ENCODE data around the gene SCFD2.
"Not testable (repeated sequence)": the region's sequence is repeated elsewhere in the genome, so short reads cannot be mapped to it uniquely, and the experiment has no call there.

Gene SCFD2

DNA sequence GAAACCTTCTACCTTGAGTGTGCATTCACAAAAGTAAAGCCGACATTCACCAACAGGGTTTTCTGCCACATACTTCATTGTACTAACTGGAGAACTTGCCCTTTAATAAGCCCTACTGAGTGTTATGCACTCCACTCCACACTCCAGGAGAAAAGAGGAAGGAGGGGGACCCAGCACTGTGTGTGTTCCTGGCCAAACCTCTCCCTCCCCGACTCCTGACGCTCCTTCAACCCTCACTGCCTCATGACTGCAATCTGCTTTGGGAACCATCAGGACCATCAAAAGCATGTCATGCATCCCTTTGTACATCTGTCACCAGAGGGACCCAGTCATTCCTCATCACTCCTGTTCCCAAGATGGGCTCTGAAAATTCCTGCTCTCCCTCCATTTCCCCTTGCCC, 360.1 kb downstream of the SCFD2 start:
- DNase-seq: no peak

GRCh38 chr4:53005149-53005546, 360.7 kb downstream of the SCFD2 start:
- DNase-seq: no peak

DNA sequence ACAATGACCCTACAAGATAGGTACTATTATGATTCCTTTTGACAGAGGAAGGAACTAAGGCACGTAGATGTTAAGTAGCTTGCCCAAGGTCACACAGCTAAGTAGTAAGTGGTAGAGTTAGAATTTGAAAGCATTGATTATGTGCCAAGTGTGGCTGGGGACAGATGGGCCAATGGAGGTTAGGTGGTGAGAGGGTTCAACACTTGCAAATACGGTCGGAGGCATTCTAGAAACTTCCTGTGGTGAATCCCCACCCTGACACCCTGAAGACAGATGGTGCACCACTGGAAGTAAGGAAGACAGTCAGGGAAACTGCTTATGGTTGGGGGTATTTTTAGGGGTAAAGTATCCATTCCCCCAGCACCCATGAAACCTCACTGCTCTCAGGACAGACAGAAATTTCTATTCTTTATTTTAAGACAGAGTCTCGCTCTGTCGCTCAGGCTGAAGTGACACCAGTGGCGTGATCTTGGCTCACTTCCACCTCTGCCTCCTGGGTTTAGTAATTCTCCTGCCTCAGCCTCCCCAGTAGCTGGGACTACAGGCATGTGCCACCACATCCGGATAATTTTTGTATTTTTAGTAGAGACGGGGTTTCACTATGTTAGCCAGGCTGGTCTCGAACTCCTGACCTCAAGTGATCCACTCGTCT, 361.2 kb downstream of the SCFD2 start:
- DNase-seq: no peak

DNA sequence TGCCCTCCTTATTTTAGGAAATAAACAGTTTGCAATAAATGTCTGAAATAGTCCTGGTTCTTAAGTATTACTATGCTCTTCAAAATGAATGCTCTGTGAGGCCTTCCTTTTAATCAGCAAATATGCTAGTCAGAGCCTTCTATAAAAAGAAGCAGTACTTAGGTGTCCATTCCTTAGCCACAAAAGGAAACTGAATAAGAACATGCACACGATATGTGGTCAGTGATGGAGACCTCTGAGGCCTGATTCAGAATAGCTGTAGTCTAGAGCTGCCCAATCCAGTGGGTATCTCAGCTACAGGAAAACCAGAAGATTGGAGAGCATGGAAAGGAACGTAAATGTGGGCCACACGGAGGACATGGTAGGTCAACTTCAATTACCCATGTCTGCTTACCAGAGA, 361.9 kb downstream of the SCFD2 start:
- no peak for DNase-seq

- no peak for DNase-seq
Observed at GRCh38 chr4:53000560-53000959, 365.3 kb downstream of the SCFD2 start.

DNA sequence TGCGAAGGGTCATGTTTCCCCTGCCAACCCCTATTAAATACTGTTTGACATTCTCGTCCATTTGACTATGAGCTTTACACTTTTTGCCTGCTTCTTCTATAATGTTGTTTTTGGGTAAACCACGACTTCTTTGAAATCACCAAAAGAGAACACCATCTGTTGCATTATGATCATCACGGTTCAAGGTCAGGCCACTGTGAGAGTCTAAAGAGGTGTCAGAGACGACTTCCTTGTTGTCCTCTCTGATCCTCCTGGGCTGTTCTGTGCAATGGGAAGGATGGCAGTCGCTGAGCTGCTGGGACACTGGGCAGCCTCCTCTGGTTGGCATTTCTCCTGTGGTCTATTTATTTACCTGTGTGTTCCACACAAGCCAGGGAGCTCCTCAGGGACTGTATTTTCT, 366.2 kb downstream of the SCFD2 start:
- no peak for DNase-seq

DNA sequence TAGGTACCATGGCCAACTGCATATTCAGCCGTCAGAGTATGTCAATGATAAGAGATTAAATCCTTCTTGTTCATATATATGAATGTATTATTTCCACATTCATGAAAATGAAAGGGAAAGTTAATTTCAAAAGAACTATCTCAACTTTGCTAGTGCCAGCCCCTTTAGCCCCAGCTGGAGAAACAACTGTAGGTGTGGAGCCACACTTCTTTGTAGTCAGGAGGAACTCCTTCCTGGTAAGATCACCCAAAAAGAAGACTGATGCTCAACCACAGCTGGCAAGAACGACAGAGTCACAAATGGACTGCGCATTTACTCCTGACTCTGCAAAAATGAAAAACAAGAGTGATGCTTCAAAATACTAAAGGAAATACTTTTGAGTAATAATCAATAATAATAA, 367.4 kb downstream of the SCFD2 start:
- no peak for DNase-seq

DNA sequence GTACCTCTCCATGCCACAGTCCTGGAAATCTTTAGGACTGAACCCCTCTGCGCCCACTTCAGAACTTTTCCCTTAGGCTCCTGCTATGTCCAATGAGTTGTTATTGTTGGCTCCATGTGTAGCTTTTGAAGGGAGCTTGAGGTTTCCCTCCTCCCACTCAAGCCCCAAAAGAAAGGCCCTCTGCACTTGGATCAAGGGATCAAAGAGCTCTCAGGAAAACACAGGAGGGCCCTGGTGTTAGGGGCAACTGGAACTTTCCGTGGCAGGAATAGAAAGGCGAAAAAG, 368.8 kb downstream of the SCFD2 start:
- DNase-seq: no peak

DNA sequence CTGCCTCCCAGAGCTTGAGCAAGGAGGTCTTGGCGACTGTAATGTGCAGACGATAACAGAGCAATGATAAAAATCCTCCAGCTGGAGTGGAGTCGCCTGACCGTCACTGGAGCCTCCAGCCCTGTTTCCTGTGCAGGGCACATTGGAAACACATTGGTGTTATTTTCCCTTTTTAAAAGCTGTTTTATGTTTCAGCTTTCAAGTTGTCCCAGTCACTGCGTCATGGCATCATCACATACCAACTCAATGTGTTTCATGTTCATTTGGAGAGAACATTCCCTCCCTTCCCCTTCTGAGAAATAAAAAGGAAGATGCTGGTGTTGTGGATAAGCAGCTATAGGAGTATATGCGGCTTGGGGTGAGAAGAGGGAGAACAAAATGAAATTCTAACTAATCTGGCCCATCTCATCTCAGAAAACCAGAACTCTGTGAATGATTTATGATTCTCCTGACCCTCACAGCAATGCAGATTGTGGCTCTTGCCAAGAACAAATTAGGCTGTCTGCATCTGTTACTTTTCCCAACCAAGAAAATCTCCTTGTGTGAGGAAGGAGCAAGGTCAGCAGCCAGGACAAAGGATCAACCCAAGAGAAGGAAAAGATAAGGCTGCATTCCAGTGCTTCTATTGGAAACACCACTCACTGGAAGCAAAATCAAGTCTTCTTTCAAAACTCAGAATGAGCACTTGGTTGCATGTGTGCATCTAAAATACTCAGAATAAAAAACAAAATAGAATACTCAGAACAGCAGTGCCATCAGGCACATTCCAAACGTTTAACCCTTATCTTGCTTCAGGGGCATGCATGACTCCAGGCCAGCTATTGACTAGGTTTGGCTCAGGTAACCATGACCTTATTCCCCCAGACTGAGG, 369.4 kb downstream of the SCFD2 start:
- DNase-seq: no peak

DNA sequence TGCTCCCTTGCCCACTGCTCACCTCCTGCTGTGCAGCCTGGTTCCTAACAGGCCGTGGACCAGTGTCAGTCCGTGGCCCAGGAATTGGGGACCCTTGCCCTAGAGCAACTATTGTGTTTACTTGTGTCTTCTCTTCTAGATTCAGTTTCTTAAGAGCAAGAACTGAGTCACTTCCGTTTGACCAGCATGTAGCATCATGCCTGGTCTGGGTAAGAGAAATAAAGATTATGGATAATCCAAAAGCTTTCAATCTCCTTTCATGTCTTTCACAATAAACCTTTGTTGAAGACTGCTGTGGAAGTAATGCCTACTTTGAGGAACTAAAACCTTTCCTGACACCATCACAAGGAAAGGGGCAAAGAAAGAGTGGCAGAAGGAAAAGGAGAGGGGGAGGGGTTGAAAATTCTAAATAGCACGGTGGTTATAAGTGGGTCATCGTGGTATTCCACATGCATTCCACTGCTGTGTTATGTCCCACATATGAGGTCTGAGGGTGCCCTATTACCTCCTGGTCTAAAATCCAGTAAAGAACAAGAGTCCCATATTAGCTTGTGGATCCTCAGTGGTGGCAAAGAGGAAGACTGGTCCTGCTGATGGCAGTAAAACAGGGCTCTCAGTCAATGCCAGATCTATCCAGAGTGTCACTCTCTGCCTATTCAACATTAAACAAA, 370.4 kb downstream of the SCFD2 start:
- no peak for DNase-seq

DNA sequence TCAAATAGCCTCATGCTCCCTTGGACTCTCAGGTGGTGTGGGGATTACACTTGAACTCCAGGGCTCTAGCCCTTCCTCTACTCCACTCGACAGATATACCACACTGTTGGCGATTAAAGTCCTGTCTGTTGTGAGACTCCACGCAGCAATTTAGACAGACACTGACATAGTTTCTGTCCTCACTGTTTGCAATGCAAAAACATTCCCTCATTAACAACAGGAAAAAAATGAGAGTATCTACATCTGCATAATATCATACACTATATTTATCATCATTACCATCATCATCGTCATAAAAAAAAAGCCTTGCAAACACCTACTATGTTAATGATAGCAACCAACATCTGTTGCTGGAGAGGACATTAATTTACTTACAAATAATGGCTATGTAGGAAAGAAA, 371.3 kb downstream of the SCFD2 start:
- no peak for DNase-seq

DNA sequence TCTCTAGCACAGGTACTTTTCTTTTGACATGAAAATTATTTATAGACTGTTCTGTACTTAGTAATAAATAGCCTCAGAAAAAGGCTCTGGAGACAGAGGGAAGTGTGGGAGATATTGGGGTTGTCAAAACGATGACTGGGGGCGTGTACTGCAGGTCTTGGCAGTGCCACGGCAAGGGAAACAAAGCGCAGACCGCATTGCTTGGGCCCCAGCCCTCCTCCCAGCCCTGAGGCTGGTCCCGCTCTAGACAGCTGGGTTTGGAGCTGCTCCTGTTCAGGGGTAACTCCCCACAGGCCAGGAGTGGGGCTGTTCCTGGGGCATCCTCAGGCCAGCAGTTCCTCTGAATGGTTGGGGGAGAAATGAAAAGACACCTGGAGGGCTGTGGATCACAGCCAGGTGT, 372.1 kb downstream of the SCFD2 start:
- no peak for DNase-seq

DNA sequence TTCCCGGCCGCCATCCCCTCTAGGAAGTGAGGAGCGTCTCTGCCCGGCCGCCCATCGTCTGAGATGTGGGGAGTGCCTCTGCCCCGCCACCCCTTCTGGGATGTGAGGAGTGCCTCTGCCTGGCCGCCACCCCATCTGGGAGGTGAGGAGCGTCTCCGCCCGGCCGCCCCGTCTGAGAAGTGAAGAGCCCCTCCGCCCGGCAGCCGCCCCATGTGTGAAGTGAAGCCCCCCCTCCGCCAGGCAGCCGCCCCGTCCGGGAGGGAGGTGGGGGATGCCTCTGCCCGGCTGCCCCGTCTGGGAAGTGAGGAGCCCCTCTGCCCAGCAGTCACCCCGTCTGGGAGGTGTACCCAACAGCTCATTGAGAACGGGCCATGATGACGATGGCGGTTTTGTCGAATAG, 373.3 kb downstream of the SCFD2 start:
- not testable (repeated sequence) for DNase-seq

DNA sequence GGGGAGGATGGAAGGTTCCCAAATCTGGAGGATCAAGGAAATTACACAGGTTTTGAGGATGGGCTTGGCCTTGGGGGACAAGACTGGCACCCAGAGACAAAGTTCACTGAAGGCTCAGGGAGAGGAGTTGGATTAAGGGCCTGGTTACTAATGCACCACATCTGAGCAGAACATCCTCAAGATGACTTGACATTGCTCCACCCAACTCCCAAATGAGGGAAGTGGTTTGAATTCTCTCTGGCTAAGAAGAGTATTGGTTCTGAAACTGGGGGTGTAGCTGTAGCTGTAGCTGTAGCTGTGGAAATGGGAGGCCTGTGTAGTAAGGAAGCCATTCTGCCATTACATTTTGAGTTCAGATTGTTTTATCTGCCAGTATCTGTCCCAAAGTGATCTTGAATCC, 374.4 kb downstream of the SCFD2 start:
- DNase-seq: no peak

- no peak for DNase-seq
Observed at GRCh38 chr4:52990706-52991105, 375.2 kb downstream of the SCFD2 start.

DNA sequence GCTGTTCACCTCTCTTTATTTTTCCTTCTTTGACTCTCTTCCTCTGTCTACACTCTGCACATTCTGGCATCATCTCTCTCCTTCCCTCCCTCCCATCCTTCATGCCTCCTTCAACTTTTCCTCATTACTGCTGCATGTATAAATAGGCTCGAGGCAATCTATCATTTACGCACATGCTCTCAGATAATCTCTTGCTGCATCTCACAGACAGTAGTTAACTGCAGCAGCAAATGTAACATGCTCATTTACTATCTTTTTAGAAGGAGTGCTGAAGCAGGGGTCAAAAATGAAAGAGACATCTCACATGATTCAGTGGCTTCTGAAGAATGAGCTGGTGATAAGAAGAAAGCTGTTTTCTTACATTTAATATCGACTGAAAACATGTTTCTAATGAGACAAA, 376.0 kb downstream of the SCFD2 start:
- no peak for DNase-seq

- DNase-seq: no peak
Observed at GRCh38 chr4:52987392-52988056, 378.3 kb downstream of the SCFD2 start.

DNA sequence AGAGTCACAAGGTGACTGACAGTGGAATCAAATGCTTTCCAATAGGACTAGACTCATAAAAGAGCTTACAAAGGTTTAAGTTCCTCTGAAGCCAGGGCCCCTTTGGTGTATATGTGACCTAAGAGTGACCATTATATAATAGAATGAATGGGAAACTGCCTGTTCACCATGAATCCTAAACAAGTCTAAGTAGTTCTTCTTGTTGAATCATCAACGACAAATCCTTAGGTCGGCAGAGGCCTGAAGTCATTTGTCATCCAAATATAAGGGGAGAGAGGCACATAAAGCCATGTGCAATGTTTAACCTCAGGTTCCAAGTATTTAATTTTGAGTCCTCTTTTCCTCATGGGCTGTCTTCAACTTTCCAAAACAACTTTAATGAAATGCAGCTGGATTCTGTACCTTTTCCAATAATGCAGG, 381.4 kb downstream of the SCFD2 start:
- DNase-seq: no peak

DNA sequence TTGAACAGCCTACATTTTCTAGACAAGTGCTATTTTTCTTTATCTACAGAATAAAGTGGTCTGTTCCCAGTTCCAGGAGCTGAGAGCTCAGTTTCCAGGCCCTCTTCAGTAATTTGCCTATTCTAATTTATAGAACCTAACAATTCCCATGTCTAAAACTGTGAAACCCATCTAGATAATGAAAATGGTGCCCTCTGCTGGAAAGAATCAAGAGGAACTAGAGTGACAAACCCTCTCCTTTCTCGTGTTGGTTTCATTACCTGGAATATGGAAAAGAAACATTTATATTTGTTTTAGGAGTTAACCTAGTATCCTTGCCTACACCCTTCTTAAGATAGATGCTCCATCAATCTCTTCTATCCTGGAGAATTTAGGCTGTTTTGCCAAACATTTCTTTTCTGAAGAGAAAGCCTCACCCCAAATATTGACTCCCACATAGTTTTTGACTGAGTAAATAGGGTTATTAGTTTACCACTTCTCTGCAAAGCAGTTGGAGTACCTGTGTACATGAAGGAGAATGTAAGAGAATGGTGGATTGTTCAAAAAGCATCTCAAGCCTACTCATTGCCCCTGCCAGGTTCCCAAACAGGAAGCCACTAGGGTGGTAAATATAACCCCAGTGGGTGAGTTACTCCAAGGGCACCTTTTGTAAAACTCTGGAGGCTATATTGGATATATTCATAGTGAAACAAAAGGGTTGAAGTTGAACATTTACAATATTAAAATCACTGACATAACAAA, 382.1 kb downstream of the SCFD2 start:
- peak; percentile 79 for DNase-seq

DNA sequence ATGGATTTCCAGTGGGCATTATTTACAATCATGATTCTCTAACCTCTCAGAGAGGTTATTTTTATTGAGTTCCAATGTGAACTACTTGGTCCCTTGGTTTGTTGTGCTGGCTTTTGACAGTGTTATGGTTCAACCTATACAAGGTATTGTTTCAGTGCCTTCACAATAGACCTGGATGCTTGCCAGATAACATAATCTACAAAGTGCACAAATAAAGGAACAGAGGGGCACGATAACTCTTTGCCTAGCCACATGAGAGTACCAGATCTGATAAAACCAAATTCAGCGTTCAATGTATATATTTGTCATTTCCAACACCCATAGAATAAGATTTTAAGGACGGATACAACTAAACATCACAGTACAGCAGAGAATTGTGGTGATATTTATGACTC, 382.9 kb downstream of the SCFD2 start:
- peak; percentile 74 for DNase-seq

- peak; percentile 55 for DNase-seq
Observed at GRCh38 chr4:52982255-52982945, 383.5 kb downstream of the SCFD2 start.
